Fibroblast of villous mesenchyme (primary cell): ENCODE data around the gene VTN. TPM values are rescaled to one million over a fixed set of nuclear protein-coding genes. Genes with fewer than 3 reads are reported as not detected.
A peak's percentile ranks its signal among the peaks of the same experiment; 100 is the strongest.

Experiments
- DNase-seq: peaks from one replicate; pipeline ENCODE4 v3.0.0-alpha.2; 2010; ENCODE audit warnings: low read depth
- H3K4me3 ChIP-seq: 2 replicates; pipeline ENCODE4 v1.5.1; 2011; ENCODE audit warnings: low read depth, mild to moderate bottlenecking, low read length
- CTCF ChIP-seq: IDR thresholded peaks from 2 replicates; pipeline ENCODE4 v1.5.1; 2012; ENCODE audit warnings: low read depth, mild to moderate bottlenecking, low read length; ENCODE audit not compliant: insufficient read depth
- total RNA-seq: library from RNA; depleted of rRNA; stranded (reverse); fragments of >200 nt; gene quantifications from 2 replicates; pipeline ENCODE4 v1.2.3, GENCODE V29; 2012

Gene VTN
- total RNA-seq, 1 donor: 5.2 TPM

GRCh38 chr17:28371245-28372202 is 1.4 kb upstream of the VTN start, which contains the start of gene SARM1:
Gene SARM1, plus strand, starts transcription at chr17:28371694. Its CDS starts 339 bp downstream, at chr17:28372033.
- peak; percentile 98 for DNase-seq
- TF ChIP-seq CTCF: no peak
- peak within 1 kb of the TSS; percentile 73 for H3K4me3 ChIP-seq

GRCh38 chr17:28370744-28371103 is 617 bp upstream of the VTN start:
- DNase-seq: no peak
- peak overlapping the region; percentile 73 for H3K4me3 ChIP-seq
- no peak for TF ChIP-seq CTCF

GRCh38 chr17:28369684-28370034 is 448 bp downstream of the VTN start:
- peak overlapping the region; percentile 62 for H3K4me3 ChIP-seq
- no peak for TF ChIP-seq CTCF
- peak; percentile 13 for DNase-seq

GRCh38 chr17:28368915-28369683 is 1.0 kb downstream of the VTN start:
- no peak for TF ChIP-seq CTCF
- DNase-seq: no peak
- H3K4me3 ChIP-seq: peak overlapping the region; percentile 62

GRCh38 chr17:28368306-28368831 is 1.7 kb downstream of the VTN start:
- no peak for DNase-seq
- H3K4me3 ChIP-seq: no peak overlapping the region
- TF ChIP-seq CTCF: no peak

- TF ChIP-seq CTCF: no peak
- H3K4me3 ChIP-seq: no peak overlapping the region
- no peak for DNase-seq
Measured at GRCh38 chr17:28367641-28368305, 2.3 kb downstream of the VTN start.
